SK-N-SH (cell line): Measurements from ENCODE around the gene AUTS2. TPM values are rescaled to one million over a fixed set of nuclear protein-coding genes. Genes with fewer than 3 reads are reported as not detected.

Experiments
- CTCF ChIA-PET: fragments of 300-600, 350-600 bp; formaldehyde crosslinking; extraction: SDS; loops from one replicate; lab custom pipeline; 2021; lab: Yijun Ruan, JAX
- POLR2A ChIA-PET: fragments of 350-600 bp; sonication (Branson Sonifier 250); formaldehyde crosslinking; extraction: SDS; loops from one replicate; lab custom pipeline; 2020; ENCODE audit warnings: antibody characterized with exemption, inconsistent platforms; lab: Yijun Ruan, JAX
- DNase-seq: peaks from one replicate; pipeline ENCODE4 v3.0.0; 2012
- H2AFZ ChIP-seq: fragments of 200-600 bp; sonication (generic); 2 replicates; pipeline ENCODE4 v1.8.1; 2016; ENCODE audit warnings: antibody characterized with exemption, mild to moderate bottlenecking, low read depth
- H3F3A ChIP-seq: fragments of 200-600 bp; sonication (generic); replicated peaks from 2 replicates; pipeline ENCODE3; 2016; ENCODE audit warnings: antibody characterized with exemption, mild to moderate bottlenecking; ENCODE audit not compliant: insufficient read depth
- H3K27ac ChIP-seq, 2 experiments: fragments of 200-500 bp in 1 of 2; fragments of 200-600 bp in 1 of 2; sonication (Bioruptor generic) in 1 of 2; sonication (generic), shearing (Covaris generic) in 1 of 2; 2 replicates each; pipeline versions ENCODE4 v1.5.1 to v1.6.1; 2014 to 2016; ENCODE audit warnings: low read depth in 2 of 2, inconsistent platforms in 1 of 2, low read length in 1 of 2, mild to moderate bottlenecking in 1 of 2, mixed read lengths in 1 of 2
- H3K27me3 ChIP-seq: fragments of 200-600 bp; sonication (generic), shearing (Covaris generic); 2 replicates; pipeline ENCODE4 v1.6.1; 2016; ENCODE audit warnings: mixed run types; ENCODE audit not compliant: insufficient read depth
- H3K36me3 ChIP-seq, 2 experiments: fragments of 200-500 bp in 1 of 2; fragments of 200-600 bp in 1 of 2; sonication (Bioruptor generic) in 1 of 2; sonication (generic) in 1 of 2; replicated peaks in 1 of 2; 2 replicates each; pipeline versions ENCODE3 to v1.5.1; 2014 to 2016; ENCODE audit warnings: low read length in 1 of 2, mild to moderate bottlenecking in 1 of 2; ENCODE audit not compliant: insufficient read depth in 2 of 2, control insufficient read depth in 1 of 2
- H3K4me1 ChIP-seq, 2 experiments: fragments of 200-500 bp in 1 of 2; fragments of 200-600 bp in 1 of 2; sonication (Bioruptor generic) in 1 of 2; sonication (generic), shearing (Covaris generic) in 1 of 2; 2 replicates each; pipeline versions ENCODE4 v1.5.1 to v1.6.1; 2014 to 2016; ENCODE audit warnings: low read depth in 1 of 2, low read length in 1 of 2, mixed run types in 1 of 2; ENCODE audit not compliant: insufficient read depth in 2 of 2, control insufficient read depth in 1 of 2
- H3K4me2 ChIP-seq: fragments of 200-600 bp; sonication (generic), shearing (Covaris generic); 2 replicates; pipeline ENCODE4 v1.6.1; 2017; ENCODE audit warnings: mixed run types
- H3K4me3 ChIP-seq, 2 experiments: fragments of 200-500 bp in 1 of 2; fragments of 200-600 bp in 1 of 2; sonication (Bioruptor generic) in 1 of 2; sonication (generic), shearing (Covaris generic) in 1 of 2; 2 replicates each; pipeline versions ENCODE4 v1.5.1 to v1.8.1; 2014 to 2016; ENCODE audit warnings: low read depth in 2 of 2, inconsistent platforms in 1 of 2, low read length in 1 of 2, mild to moderate bottlenecking in 1 of 2, mixed read lengths in 1 of 2, moderate library complexity in 1 of 2
- H3K79me2 ChIP-seq: fragments of 200-600 bp; sonication (generic); 2 replicates; pipeline ENCODE4 v1.8.1; 2017; ENCODE audit warnings: mild to moderate bottlenecking; ENCODE audit not compliant: insufficient read depth
- H3K9ac ChIP-seq: fragments of 200-600 bp; sonication (generic); 2 replicates; pipeline ENCODE4 v1.6.1; 2017; ENCODE audit warnings: mixed run types
- H3K9me2 ChIP-seq: fragments of 200-600 bp; sonication (generic); 2 replicates; pipeline ENCODE4 v1.6.1; 2017; ENCODE audit warnings: mixed run types
- H3K9me3 ChIP-seq: fragments of 200-600 bp; sonication (generic); 2 replicates; pipeline ENCODE4 v1.6.1; 2017; ENCODE audit warnings: mixed run types, mild to moderate bottlenecking, moderate library complexity
- H4K20me1 ChIP-seq: fragments of 200-600 bp; sonication (generic); 2 replicates; pipeline ENCODE4 v1.6.1; 2017; ENCODE audit warnings: mild to moderate bottlenecking, mixed run types; ENCODE audit not compliant: insufficient read depth
- EP300 ChIP-seq, 2 experiments: IDR thresholded peaks; 2 replicates each; pipeline versions ENCODE4 v1.4.0 to v1.6.1; 2012; ENCODE audit warnings: borderline replicate concordance in 1 of 2, low read depth in 1 of 2, low read length in 1 of 2
- REST ChIP-seq: IDR thresholded peaks from 2 replicates; pipeline ENCODE4 v1.6.1; 2012; ENCODE audit warnings: mild to moderate bottlenecking, low read depth, low read length, moderate library complexity
- SIN3A ChIP-seq: IDR thresholded peaks from 2 replicates; pipeline ENCODE4 v1.6.1; 2012; ENCODE audit warnings: low read depth, mild to moderate bottlenecking, low read length, moderate library complexity, borderline replicate concordance
- SMC3 ChIP-seq: IDR thresholded peaks from 2 replicates; pipeline ENCODE4 v1.6.1; 2012; ENCODE audit warnings: low read depth, low read length, improper control_type of control experiment
- YY1 ChIP-seq: IDR thresholded peaks from 2 replicates; pipeline ENCODE4 v1.4.0; 2012; ENCODE audit warnings: low read depth, mild to moderate bottlenecking
- WGBS: methylation state at CpG from one replicate; pipeline ENCODE4 v1.1.6; 2017; ENCODE audit warnings: low lambda C conversion rate; 5-methylcytosine and 5-hydroxymethylcytosine counted together
- polyA plus RNA-seq, 3 experiments: library from polyadenylated mRNA; depleted of rRNA; stranded (reverse); fragments of >200 nt; gene quantifications; 2 replicates each; pipeline ENCODE4 v1.2.3, GENCODE V29; 2012
- TF ChIP-seq, protein P1 (sequence below): IDR thresholded peaks from 2 replicates; pipeline ENCODE4; 2012
- TF ChIP-seq, protein P2 (sequence below): IDR thresholded peaks from 2 replicates; pipeline ENCODE4 v1.4.0; 2012; ENCODE audit warnings: low read depth

Gene AUTS2
- polyA plus RNA-seq, 1 of the 3 experiments (the other 2 are of a cell fraction) = 15.6 TPM

DNA sequence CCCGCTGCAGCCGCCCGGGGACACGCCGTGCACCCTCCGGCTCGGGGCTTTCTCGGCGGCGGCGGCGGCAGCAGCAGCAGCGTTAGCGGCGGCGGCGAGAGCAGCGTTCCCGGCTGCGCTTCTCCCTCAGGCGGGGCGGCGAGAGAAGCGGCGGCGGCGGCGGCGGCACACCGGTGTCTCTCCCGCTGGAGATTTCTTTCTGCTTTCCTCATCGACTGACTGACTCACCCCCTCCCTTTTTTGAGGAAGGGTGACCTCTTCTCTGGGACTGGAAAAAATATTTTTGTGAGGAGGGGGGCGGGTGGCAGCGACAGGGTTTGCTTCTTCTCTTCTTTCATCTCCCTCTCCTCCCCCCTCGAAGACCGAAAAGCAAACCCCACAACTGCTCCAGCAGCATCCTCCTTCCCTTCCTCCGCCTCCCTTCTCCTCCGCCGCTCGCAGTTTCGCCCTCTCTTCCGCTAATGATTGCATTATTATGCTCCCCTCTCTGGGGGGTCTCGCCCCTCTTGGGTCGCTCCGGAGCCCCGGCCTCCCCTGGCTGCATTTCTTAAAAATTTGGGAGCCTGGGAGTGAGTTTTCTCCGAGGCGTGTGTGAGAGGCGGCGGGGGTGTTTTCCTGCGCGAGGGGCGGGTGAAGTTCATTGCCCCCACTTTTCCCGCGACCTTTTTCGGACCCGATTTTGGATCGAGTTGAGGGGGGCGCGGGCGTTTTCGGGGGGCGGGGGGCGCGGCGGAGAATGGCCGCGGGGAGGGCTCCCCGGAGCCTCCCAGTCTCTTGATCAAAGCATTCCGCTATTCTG, 411 bp downstream of the AUTS2 start (continued):
- TF ChIP-seq REST (no peak), SMC3 (peak; percentile 8; the same call in 1 of the 2 replicates), EP300 (IDR thresholded peaks at IDR 0.05; ENCODE audit: borderline replicate concordance in 1 of 2, low read depth in 1 of 2, low read length in 1 of 2) (no peak), YY1 (0 out of 2 replicates have a peak, but pooled peaks have one; percentile 21)

GRCh38 chr7:69599286-69599954, 1.1 kb downstream of the AUTS2 start:
- POLR2A ChIA-PET = interaction anchor here (1.1 kb wide), 2 partner anchors 40 to 139 kb away, joined by 3 read pairs; no protein-coding TSS in a partner anchor

More at GRCh38 chr7:69599286-69599954, 1.1 kb downstream of the AUTS2 start:
- 2% methylated on average over 56 of the region's 61 CpGs for WGBS
- peak overlapping the region; percentile 49 to 93; a peak in 3 of 4 replicates for H3K27ac ChIP-seq
- H3K9me2 ChIP-seq = no peaks in the 10 kb centered on the region
- peaks cover 8 to 23% of the 10 kb centered on the region in 2 experiments for H3K4me1 ChIP-seq
- peak overlapping the region; percentile 84 for H3K9ac ChIP-seq
- H3K36me3 ChIP-seq = no peaks in the 10 kb centered on the region
- DNase-seq = peak; percentile 82
- TF ChIP-seq SIN3A (no peak), YY1 (peak; percentile 48; the same call in 1 of the 2 replicates)
- TF ChIP-seq, protein P1, sequence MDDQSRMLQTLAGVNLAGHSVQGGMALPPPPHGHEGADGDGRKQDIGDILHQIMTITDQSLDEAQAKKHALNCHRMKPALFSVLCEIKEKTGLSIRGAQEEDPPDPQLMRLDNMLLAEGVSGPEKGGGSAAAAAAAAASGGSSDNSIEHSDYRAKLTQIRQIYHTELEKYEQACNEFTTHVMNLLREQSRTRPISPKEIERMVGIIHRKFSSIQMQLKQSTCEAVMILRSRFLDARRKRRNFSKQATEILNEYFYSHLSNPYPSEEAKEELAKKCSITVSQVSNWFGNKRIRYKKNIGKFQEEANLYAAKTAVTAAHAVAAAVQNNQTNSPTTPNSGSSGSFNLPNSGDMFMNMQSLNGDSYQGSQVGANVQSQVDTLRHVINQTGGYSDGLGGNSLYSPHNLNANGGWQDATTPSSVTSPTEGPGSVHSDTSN = peak; percentile 63
- TF ChIP-seq, protein P2, sequence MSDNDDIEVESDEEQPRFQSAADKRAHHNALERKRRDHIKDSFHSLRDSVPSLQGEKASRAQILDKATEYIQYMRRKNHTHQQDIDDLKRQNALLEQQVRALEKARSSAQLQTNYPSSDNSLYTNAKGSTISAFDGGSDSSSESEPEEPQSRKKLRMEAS = 0 out of 2 replicates have a peak, but pooled peaks have one; percentile 2
- peak overlapping the region; percentile 96 for H3K4me2 ChIP-seq
- H3K27me3 ChIP-seq = no peaks in the 10 kb centered on the region
- H3F3A ChIP-seq = peaks cover 23% of the 10 kb centered on the region
- H3K4me3 ChIP-seq = peak overlapping the region; percentile 89 to 100
- H4K20me1 ChIP-seq = peaks cover 41% of the 10 kb centered on the region
- H3K79me2 ChIP-seq = peaks cover 52% of the 10 kb centered on the region
- H2AFZ ChIP-seq = peak overlapping the region; percentile 91
- CTCF ChIA-PET = interaction anchor here (0.9 to 1.8 kb wide), 5 partner anchors 12 to 293 kb away, joined by 3 to 4 read pairs (median 3); no protein-coding TSS in a partner anchor
- H3K9me3 ChIP-seq = no peaks in the 10 kb centered on the region
